Measurements from ENCODE around the gene HP.

HP gene

DNA sequence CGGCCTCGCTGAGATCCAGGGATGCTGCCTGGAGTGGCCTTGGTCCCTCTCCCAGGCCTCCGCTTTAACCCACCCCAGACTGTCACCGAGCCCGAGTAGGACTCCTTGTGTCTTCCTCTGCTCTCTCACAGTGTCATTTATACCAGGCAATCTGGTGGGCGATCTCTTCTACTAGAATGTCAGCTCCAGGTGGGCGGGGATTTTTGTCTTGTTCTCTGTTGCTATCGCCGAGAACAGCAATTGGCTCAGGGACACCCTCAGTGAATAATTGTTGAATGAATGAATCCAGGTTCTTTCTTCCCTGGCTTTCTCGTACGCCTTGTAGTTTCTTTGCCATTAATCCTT, 39.9 kb downstream of the HP start:
- no peak for DNase-seq (ENCODE audit: low spot score)
- ChIA-PET CTCF (no interaction called here), POLR2A (ENCODE audit: low non-redundant PET) (interaction anchor here (0.7 kb wide), 1 partner anchor 12 kb away, joined by 3 read pairs; no protein-coding TSS in a partner anchor)
- TF ChIP-seq, protein P1, sequence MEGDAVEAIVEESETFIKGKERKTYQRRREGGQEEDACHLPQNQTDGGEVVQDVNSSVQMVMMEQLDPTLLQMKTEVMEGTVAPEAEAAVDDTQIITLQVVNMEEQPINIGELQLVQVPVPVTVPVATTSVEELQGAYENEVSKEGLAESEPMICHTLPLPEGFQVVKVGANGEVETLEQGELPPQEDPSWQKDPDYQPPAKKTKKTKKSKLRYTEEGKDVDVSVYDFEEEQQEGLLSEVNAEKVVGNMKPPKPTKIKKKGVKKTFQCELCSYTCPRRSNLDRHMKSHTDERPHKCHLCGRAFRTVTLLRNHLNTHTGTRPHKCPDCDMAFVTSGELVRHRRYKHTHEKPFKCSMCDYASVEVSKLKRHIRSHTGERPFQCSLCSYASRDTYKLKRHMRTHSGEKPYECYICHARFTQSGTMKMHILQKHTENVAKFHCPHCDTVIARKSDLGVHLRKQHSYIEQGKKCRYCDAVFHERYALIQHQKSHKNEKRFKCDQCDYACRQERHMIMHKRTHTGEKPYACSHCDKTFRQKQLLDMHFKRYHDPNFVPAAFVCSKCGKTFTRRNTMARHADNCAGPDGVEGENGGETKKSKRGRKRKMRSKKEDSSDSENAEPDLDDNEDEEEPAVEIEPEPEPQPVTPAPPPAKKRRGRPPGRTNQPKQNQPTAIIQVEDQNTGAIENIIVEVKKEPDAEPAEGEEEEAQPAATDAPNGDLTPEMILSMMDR (conservative IDR thresholded peaks at IDR 0.05; ENCODE audit: low read depth): no peak
- peak overlapping the region; percentile 80 for H3K27ac ChIP-seq

DNA sequence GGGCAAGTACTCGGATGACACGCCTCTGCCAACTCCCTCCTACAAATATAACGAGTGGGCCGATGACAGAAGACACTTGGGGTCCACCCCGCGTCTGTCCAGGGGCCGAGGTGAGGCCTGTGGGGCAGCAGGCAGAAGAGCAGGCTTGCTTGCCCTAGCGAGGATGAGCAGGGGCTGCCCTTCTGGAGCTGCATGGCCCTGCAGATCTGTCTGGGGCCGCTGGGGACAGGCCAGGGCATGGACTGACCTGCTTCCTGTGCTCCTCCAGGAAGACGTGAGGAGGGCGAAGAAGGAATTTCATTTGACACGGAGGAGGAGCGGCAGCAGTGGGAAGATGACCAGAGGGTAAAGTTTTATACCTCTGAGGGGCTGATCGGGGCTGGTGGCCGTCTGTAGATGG, 44.6 kb downstream of the HP start:
- ChIA-PET CTCF (interaction anchor here (0.8 to 1.0 kb wide), 2 partner anchors 13 to 32 kb away, joined by 3 to 4 read pairs; no protein-coding TSS in a partner anchor), POLR2A (ENCODE audit: low non-redundant PET) (no interaction called here)
- no peak overlapping the region for H3K27ac ChIP-seq
- DNase-seq (ENCODE audit: low spot score): no peak
- TF ChIP-seq, protein P1 (conservative IDR thresholded peaks at IDR 0.05; ENCODE audit: low read depth): no peak

DNA sequence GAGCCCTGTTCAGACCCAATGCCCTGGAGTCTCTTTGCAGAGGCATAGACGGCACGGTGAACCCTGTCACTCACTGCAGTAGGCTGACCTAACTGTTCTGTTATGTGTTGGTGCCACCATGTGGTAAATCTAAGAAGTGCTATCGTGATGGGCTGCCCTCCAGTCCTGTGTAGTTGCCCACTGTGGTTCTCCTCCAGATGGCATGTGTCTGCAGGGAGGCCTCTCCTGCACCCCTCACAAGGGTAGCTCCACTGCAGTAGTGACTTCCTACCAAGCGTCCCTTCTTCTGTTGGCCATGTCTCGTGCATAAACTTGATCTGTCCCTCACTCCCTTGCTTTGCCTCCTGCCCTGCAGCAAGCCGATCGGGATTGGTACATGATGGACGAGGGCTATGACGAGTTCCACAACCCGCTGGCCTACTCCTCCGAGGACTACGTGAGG, 45.1 kb downstream of the HP start:
- DNase-seq (ENCODE audit: low spot score): peak; percentile 64
- ChIA-PET POLR2A (ENCODE audit: low non-redundant PET) (no interaction called here), CTCF (interaction anchor here (0.6 to 1.0 kb wide), 3 partner anchors 12 to 689 kb away, joined by 3 to 4 read pairs (median 4); no protein-coding TSS in a partner anchor)
- TF ChIP-seq, protein P1 (conservative IDR thresholded peaks at IDR 0.05; ENCODE audit: low read depth): peak; percentile 56
- no peak overlapping the region for H3K27ac ChIP-seq

DNA sequence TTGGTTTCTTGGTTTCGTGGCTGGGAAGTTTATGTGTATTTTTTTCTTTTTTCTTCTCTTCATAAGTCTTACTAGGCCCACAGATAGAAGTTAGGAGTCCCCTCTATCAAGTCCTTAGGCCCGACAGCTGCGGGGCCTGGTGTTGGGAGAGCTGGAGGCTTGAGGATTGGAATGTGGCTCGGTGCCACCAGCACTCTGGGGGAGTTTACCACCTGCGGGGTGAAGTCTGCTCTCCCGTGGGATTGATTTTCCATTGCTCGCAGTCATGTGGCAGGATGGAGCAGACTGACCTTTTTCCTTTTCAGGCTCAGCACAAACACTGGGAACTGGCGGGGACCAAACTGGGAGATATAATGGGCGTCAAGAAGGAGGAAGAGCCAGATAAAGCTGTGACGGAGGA, 46.9 kb downstream of the HP start:
- TF ChIP-seq, protein P1 (conservative IDR thresholded peaks at IDR 0.05; ENCODE audit: low read depth): no peak
- CTCF ChIA-PET: no interaction called here
- POLR2A ChIA-PET (ENCODE audit: low non-redundant PET): no interaction called here
- no peak overlapping the region for H3K27ac ChIP-seq
- DNase-seq (ENCODE audit: low spot score): no peak

DNA sequence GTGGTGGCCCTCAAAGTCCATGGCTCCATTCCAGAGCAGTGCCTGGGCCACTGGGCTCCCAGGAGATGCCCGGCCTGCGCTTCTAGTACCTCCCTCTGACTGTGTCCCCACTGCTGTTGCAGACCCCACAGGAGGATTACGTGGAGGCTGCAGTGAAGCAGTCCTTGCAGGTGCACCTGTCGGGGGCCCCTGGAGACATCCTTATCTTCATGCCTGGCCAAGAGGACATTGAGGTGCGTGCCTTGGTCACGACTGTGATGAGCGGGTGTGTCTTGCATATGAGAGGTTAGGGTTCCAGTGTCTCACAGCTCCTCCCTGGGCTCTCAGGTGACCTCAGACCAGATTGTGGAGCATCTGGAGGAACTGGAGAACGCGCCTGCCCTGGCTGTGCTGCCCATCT, 50.6 kb downstream of the HP start:
- ChIA-PET CTCF (no interaction called here), POLR2A (ENCODE audit: low non-redundant PET) (no interaction called here)
- H3K27ac ChIP-seq: no peak overlapping the region
- TF ChIP-seq, protein P1 (conservative IDR thresholded peaks at IDR 0.05; ENCODE audit: low read depth): no peak
- DNase-seq (ENCODE audit: low spot score): no peak

DNA sequence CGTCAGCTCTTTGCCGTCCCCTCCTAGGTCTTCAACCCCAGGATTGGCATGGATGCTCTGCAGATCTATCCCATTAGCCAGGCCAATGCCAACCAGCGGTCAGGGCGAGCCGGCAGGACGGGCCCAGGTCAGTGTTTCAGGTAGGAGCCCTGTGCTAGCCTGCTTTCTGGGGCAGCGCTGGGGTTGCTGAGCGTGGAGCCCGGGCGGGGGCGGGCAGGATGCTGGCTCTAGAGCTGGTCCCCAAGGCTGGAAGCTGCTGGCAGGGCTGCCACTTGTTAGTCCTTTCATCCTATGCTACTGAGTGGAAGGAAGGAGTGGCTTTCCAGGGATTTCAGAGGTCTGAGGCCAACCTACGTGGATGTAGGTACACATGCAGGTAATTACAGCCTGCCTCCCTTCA, 51.7 kb downstream of the HP start:
- ChIA-PET CTCF (no interaction called here), POLR2A (ENCODE audit: low non-redundant PET) (no interaction called here)
- no peak overlapping the region for H3K27ac ChIP-seq
- no peak for DNase-seq (ENCODE audit: low spot score)
- TF ChIP-seq, protein P1 (conservative IDR thresholded peaks at IDR 0.05; ENCODE audit: low read depth): no peak

DNA sequence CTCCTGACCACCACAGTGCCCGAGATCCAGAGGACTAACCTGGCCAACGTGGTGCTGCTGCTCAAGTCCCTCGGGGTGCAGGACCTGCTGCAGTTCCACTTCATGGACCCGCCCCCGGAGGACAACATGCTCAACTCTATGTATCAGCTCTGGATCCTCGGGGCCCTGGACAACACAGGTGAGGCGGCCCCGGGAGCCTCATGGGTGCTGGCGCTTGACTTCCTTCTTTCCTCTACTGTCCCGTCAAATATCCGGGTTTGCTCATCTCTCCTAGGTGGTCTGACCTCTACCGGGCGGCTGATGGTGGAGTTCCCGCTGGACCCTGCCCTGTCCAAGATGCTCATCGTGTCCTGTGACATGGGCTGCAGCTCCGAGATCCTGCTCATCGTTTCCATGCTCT, 53.1 kb downstream of the HP start:
- DNase-seq (ENCODE audit: low spot score): no peak
- H3K27ac ChIP-seq: no peak overlapping the region
- TF ChIP-seq, protein P1 (conservative IDR thresholded peaks at IDR 0.05; ENCODE audit: low read depth): no peak
- ChIA-PET CTCF (no interaction called here), POLR2A (ENCODE audit: low non-redundant PET) (no interaction called here)
